ENCODE results near the gene ZNF836. TPM values are rescaled to one million over a fixed set of nuclear protein-coding genes. Genes with fewer than 3 reads are reported as not detected.

ZNF836 gene
- total and polyA plus RNA-seq, 2 of the 13 experiments (the other 11 are each of a cell fraction or from before 2014, with no cell fraction given), result 1.6 to 5.3 TPM

DNA sequence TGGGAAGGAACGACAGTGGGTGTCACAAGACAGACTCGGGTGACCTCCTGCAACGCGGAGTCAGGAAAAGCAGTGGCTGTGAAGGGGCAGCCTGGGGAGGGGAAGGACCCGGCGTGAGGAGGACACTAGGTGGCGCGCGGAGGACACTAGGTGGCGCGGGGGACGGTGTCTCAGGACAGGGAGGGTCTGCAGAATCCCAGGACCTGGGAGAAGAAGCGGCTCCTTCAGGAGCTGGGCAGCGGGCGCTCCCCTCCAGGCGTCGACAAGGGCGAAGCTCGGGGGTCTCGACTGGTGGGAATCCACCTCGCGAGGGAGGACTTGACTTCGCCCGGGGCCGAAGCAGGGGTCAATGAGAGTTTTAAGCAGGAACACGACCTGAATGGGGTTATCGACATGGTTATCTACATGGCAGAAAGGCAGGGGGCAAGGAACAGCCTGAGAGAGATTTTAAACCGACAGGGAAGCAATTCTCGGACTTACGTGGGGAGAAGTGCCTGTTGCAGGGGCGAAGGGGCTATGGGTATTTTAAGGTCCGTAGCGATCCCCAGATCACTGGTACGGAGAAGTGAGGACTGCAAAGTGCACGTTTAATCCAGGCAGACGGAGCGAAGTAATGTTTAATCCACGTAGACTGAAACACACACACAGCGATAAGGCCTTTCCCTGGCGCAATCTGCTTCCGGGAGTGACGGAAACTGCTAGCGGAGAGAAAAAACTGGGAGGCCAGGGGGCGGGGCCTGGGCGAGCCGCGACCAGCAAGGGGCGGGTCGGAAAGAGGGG lies 32.0 kb downstream of the ZNF836 start, which contains the start of gene ZNF616 (continued):
- no peak for TF ChIP-seq ZNF292 (CRISPR knock-in tag; IDR thresholded peaks at IDR 0.05; ENCODE audit: borderline replicate concordance, low read depth)
- TF ChIP-seq ZNF780A (CRISPR knock-in tag; IDR thresholded peaks at IDR 0.05), result no peak
- TF ChIP-seq DR1 (CRISPR knock-in tag; IDR thresholded peaks at IDR 0.05), result peak; percentile 30; the same call in 1 of the 2 replicates
- no peak for TF ChIP-seq HNF4G (IDR thresholded peaks at IDR 0.05; ENCODE audit: borderline replicate concordance, low read depth, low read length)
- no peak for TF ChIP-seq HNF4G (CRISPR knock-in tag; IDR thresholded peaks at IDR 0.05; ENCODE audit: borderline replicate concordance, low read depth)
- TF ChIP-seq ZNF337 (CRISPR knock-in tag; IDR thresholded peaks at IDR 0.05; ENCODE audit: borderline replicate concordance, low read depth), result no peak
- no peak for TF ChIP-seq CCAR2 (optimal IDR thresholded peaks at IDR 0.05; ENCODE audit: low read depth, low read length)
- TF ChIP-seq, protein P1, sequence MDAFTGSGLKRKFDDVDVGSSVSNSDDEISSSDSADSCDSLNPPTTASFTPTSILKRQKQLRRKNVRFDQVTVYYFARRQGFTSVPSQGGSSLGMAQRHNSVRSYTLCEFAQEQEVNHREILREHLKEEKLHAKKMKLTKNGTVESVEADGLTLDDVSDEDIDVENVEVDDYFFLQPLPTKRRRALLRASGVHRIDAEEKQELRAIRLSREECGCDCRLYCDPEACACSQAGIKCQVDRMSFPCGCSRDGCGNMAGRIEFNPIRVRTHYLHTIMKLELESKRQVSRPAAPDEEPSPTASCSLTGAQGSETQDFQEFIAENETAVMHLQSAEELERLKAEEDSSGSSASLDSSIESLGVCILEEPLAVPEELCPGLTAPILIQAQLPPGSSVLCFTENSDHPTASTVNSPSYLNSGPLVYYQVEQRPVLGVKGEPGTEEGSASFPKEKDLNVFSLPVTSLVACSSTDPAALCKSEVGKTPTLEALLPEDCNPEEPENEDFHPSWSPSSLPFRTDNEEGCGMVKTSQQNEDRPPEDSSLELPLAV (CRISPR knock-in tag; conservative IDR thresholded peaks at IDR 0.05; ENCODE audit: low read depth), result no peak
- TF ChIP-seq, protein P2, sequence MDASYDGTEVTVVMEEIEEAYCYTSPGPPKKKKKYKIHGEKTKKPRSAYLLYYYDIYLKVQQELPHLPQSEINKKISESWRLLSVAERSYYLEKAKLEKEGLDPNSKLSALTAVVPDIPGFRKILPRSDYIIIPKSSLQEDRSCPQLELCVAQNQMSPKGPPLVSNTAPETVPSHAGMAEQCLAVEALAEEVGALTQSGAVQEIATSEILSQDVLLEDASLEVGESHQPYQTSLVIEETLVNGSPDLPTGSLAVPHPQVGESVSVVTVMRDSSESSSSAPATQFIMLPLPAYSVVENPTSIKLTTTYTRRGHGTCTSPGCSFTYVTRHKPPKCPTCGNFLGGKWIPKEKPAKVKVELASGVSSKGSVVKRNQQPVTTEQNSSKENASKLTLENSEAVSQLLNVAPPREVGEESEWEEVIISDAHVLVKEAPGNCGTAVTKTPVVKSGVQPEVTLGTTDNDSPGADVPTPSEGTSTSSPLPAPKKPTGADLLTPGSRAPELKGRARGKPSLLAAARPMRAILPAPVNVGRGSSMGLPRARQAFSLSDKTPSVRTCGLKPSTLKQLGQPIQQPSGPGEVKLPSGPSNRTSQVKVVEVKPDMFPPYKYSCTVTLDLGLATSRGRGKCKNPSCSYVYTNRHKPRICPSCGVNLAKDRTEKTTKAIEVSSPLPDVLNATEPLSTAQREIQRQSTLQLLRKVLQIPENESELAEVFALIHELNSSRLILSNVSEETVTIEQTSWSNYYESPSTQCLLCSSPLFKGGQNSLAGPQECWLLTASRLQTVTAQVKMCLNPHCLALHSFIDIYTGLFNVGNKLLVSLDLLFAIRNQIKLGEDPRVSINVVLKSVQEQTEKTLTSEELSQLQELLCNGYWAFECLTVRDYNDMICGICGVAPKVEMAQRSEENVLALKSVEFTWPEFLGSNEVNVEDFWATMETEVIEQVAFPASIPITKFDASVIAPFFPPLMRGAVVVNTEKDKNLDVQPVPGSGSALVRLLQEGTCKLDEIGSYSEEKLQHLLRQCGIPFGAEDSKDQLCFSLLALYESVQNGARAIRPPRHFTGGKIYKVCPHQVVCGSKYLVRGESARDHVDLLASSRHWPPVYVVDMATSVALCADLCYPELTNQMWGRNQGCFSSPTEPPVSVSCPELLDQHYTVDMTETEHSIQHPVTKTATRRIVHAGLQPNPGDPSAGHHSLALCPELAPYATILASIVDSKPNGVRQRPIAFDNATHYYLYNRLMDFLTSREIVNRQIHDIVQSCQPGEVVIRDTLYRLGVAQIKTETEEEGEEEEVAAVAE (CRISPR knock-in tag; IDR thresholded peaks at IDR 0.05; ENCODE audit: borderline replicate concordance), result no peak
- no peak for TF ChIP-seq SP140L (CRISPR knock-in tag; IDR thresholded peaks at IDR 0.05; ENCODE audit: borderline replicate concordance)
- TF ChIP-seq, protein P3, sequence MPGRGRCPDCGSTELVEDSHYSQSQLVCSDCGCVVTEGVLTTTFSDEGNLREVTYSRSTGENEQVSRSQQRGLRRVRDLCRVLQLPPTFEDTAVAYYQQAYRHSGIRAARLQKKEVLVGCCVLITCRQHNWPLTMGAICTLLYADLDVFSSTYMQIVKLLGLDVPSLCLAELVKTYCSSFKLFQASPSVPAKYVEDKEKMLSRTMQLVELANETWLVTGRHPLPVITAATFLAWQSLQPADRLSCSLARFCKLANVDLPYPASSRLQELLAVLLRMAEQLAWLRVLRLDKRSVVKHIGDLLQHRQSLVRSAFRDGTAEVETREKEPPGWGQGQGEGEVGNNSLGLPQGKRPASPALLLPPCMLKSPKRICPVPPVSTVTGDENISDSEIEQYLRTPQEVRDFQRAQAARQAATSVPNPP (CRISPR knock-in tag; IDR thresholded peaks at IDR 0.05), result no peak
- TF ChIP-seq, protein P4, sequence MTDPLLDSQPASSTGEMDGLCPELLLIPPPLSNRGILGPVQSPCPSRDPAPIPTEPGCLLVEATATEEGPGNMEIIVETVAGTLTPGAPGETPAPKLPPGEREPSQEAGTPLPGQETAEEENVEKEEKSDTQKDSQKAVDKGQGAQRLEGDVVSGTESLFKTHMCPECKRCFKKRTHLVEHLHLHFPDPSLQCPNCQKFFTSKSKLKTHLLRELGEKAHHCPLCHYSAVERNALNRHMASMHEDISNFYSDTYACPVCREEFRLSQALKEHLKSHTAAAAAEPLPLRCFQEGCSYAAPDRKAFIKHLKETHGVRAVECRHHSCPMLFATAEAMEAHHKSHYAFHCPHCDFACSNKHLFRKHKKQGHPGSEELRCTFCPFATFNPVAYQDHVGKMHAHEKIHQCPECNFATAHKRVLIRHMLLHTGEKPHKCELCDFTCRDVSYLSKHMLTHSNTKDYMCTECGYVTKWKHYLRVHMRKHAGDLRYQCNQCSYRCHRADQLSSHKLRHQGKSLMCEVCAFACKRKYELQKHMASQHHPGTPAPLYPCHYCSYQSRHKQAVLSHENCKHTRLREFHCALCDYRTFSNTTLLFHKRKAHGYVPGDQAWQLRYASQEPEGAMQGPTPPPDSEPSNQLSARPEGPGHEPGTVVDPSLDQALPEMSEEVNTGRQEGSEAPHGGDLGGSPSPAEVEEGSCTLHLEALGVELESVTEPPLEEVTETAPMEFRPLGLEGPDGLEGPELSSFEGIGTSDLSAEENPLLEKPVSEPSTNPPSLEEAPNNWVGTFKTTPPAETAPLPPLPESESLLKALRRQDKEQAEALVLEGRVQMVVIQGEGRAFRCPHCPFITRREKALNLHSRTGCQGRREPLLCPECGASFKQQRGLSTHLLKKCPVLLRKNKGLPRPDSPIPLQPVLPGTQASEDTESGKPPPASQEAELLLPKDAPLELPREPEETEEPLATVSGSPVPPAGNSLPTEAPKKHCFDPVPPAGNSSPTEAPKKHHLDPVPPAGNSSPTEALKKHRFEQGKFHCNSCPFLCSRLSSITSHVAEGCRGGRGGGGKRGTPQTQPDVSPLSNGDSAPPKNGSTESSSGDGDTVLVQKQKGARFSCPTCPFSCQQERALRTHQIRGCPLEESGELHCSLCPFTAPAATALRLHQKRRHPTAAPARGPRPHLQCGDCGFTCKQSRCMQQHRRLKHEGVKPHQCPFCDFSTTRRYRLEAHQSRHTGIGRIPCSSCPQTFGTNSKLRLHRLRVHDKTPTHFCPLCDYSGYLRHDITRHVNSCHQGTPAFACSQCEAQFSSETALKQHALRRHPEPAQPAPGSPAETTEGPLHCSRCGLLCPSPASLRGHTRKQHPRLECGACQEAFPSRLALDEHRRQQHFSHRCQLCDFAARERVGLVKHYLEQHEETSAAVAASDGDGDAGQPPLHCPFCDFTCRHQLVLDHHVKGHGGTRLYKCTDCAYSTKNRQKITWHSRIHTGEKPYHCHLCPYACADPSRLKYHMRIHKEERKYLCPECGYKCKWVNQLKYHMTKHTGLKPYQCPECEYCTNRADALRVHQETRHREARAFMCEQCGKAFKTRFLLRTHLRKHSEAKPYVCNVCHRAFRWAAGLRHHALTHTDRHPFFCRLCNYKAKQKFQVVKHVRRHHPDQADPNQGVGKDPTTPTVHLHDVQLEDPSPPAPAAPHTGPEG (CRISPR knock-in tag; IDR thresholded peaks at IDR 0.05), result no peak

All from HepG2 (cell line).